Naive thymus-derived CD4-positive, alpha-beta T cell (primary cell): Measurements from ENCODE around the gene LRRC8D. TPM values are rescaled to one million over a fixed set of nuclear protein-coding genes. Genes with fewer than 3 reads are reported as not detected.

Source experiments
- ATAC-seq: fragments of 150-1000 bp; cut with Tn5 transposase; 2 replicates; pipeline ENCODE4 v1.10.0; 2021; ENCODE audit warnings: mild to moderate bottlenecking, moderate library complexity
- CTCF ChIA-PET: fragments of 350-600 bp; sonication (Branson Sonifier 250); formaldehyde crosslinking; loops from one replicate; lab custom pipeline; 2021; ENCODE audit warnings: antibody characterized with exemption; lab: Charles Lee
- POLR2A ChIA-PET: fragments of 350-600 bp; sonication (Branson Sonifier 250); formaldehyde crosslinking; loops from one replicate; lab custom pipeline; 2021; ENCODE audit warnings: antibody characterized with exemption, inconsistent platforms; lab: Charles Lee
- DNase-seq, 9 donors: peaks; one replicate each; pipeline versions ENCODE4 v3.0.0 to v3.0.0-alpha.2; 2020 to 2022; ENCODE audit warnings: mixed read lengths in 1 of 9
- H3K27ac ChIP-seq: one replicate; pipeline ENCODE4 v1.7.0; 2013; ENCODE audit warnings: mild to moderate bottlenecking, low read depth, low read length, moderate library complexity
- H3K27me3 ChIP-seq, 2 donors: one replicate each; pipeline ENCODE4 v1.7.0; 2013; ENCODE audit warnings: low read length in 2 of 2, mild to moderate bottlenecking in 2 of 2, moderate library complexity in 2 of 2; ENCODE audit not compliant: control insufficient read depth in 2 of 2, insufficient read depth in 2 of 2
- H3K36me3 ChIP-seq, 3 experiments: 1 replicate in 2 of 3; 2 replicates in 1 of 3; pipeline ENCODE4 v1.7.0; 2013; ENCODE audit warnings: low read length in 3 of 3, mild to moderate bottlenecking in 3 of 3, moderate library complexity in 1 of 3; ENCODE audit not compliant: insufficient read depth in 3 of 3, control insufficient read depth in 2 of 3
- H3K4me1 ChIP-seq, 2 donors: one replicate each; pipeline ENCODE4 v1.7.0; 2013; ENCODE audit warnings: low read length in 2 of 2, mild to moderate bottlenecking in 2 of 2, moderate library complexity in 1 of 2; ENCODE audit not compliant: control insufficient read depth in 2 of 2, insufficient read depth in 2 of 2
- H3K4me3 ChIP-seq: 2 replicates; pipeline ENCODE4 v1.7.0; 2013; ENCODE audit warnings: mild to moderate bottlenecking, low read length
- H3K9me3 ChIP-seq, 3 experiments: 1 replicate in 2 of 3; 2 replicates in 1 of 3; pipeline ENCODE4 v1.7.0; 2013; ENCODE audit warnings: low read length in 3 of 3; ENCODE audit not compliant: control insufficient read depth in 2 of 3
- H3K27ac Mint-ChIP-seq, 9 donors: one replicate each; pipeline ENCODE4 v1.8.0; 2020 to 2022; ENCODE audit warnings: mixed read lengths in 9 of 9, mild to moderate bottlenecking in 8 of 9, moderate library complexity in 5 of 9, inconsistent platforms in 2 of 9
- H3K27me3 Mint-ChIP-seq, 5 donors: one replicate each; pipeline ENCODE4 v1.8.0; 2021 to 2022; ENCODE audit warnings: mixed read lengths in 5 of 5, mild to moderate bottlenecking in 1 of 5
- H3K36me3 Mint-ChIP-seq, 5 donors: one replicate each; pipeline ENCODE4 v1.8.0; 2020 to 2022; ENCODE audit warnings: mixed read lengths in 5 of 5, mild to moderate bottlenecking in 3 of 5, inconsistent platforms in 1 of 5
- H3K4me1 Mint-ChIP-seq, 7 donors: one replicate each; pipeline ENCODE4 v1.8.0; 2020 to 2022; ENCODE audit warnings: mixed read lengths in 7 of 7, mild to moderate bottlenecking in 3 of 7, inconsistent platforms in 1 of 7
- H3K4me3 Mint-ChIP-seq, 10 donors: one replicate each; pipeline ENCODE4 v1.8.0; 2020 to 2022; ENCODE audit warnings: mild to moderate bottlenecking in 10 of 10, mixed read lengths in 10 of 10, moderate library complexity in 6 of 10, inconsistent platforms in 2 of 10
- H3K9me3 Mint-ChIP-seq, 11 donors: one replicate each; pipeline ENCODE4 v1.8.0; 2020 to 2022; ENCODE audit warnings: mixed read lengths in 11 of 11, mild to moderate bottlenecking in 4 of 11, inconsistent platforms in 1 of 11, moderate library complexity in 1 of 11
- intact Hi-C, 2 donors: fragments of 100-400 bp; cut with micrococcal nuclease; formaldehyde crosslinking; loops; one replicate each; pipeline ENCODE4 v1.15.1; 2023
- polyA plus RNA-seq, 2 donors: library from polyadenylated mRNA; unstranded; fragments of 300-500 nt; fragmentation: Illumina TruSeq; gene quantifications; one replicate each; pipeline ENCODE4 v1.2.3, GENCODE V29; 2021
- total RNA-seq, 6 experiments: library from RNA in 5 of 6; stranded (reverse) in 5 of 6; gene quantifications; 1 replicate in 5 of 6; 2 replicates in 1 of 6; pipeline ENCODE4 v1.2.3 and lab custom pipeline; 2021 to 2026

Gene LRRC8D
- total and polyA plus RNA-seq, 7 experiments from 2014 or later, result 21.1 to 65.7 (median 38.9) TPM

- no peak overlapping the region for H3K4me3 ChIP-seq
- H3K27ac Mint-ChIP-seq, result peak overlapping the region in 2 of 9 donors; percentile 38 to 68
- ChIA-PET POLR2A (interaction anchor here (0.6 kb wide), 1 partner anchor 785 kb away, joined by 4 read pairs; no protein-coding TSS in a partner anchor), CTCF (interaction anchor here (0.6 to 1.2 kb wide), 2 partner anchors 9 to 467 kb away, joined by 3 read pairs; no protein-coding TSS in a partner anchor)
- DNase-seq, result no peak
- intact Hi-C loops, result no loop called here
- H3K4me1 ChIP-seq, result no peaks in the 10 kb centered on the region
- H3K9me3 Mint-ChIP-seq, result no peaks in the 10 kb centered on the region
- no peaks in the 10 kb centered on the region for H3K9me3 ChIP-seq
- no peak overlapping the region for H3K4me3 Mint-ChIP-seq
- H3K27ac ChIP-seq, result no peak overlapping the region
- H3K27me3 Mint-ChIP-seq, result no peaks in the 10 kb centered on the region
- peaks cover 0 to 35% (median 17%) of the 10 kb centered on the region in 5 donors for H3K36me3 Mint-ChIP-seq
- no peaks in the 10 kb centered on the region for H3K27me3 ChIP-seq
- peaks cover 29 to 59% (median 38%) of the 10 kb centered on the region in 7 donors for H3K4me1 Mint-ChIP-seq
- no peak for ATAC-seq
- no peaks in the 10 kb centered on the region for H3K36me3 ChIP-seq
Measured at GRCh38 chr1:89911191-89911991, 90.6 kb downstream of the LRRC8D start.

GRCh38 chr1:89912073-89912472 is 91.2 kb downstream of the LRRC8D start:
- Mint-ChIP-seq H3K9me3 (no peaks in the 10 kb centered on the region), H3K27ac (peak overlapping the region in 3 of 9 donors; percentile 38 to 68 (median 63)), H3K36me3 (peaks cover 0 to 35% (median 17%) of the 10 kb centered on the region in 5 donors), H3K4me3 (no peak overlapping the region), H3K27me3 (no peaks in the 10 kb centered on the region), H3K4me1 (peaks cover 25 to 53% (median 36%) of the 10 kb centered on the region in 7 donors)
- CTCF ChIA-PET, result interaction anchor here (0.6 to 1.2 kb wide), 2 partner anchors 8 to 467 kb away, joined by 3 read pairs; no protein-coding TSS in a partner anchor
- H3K27ac ChIP-seq, result no peak overlapping the region
- no peak for ATAC-seq
- POLR2A ChIA-PET, result no interaction called here
- H3K36me3 ChIP-seq, result no peaks in the 10 kb centered on the region
- no peaks in the 10 kb centered on the region for H3K9me3 ChIP-seq
- H3K27me3 ChIP-seq, result no peaks in the 10 kb centered on the region
- no peak overlapping the region for H3K4me3 ChIP-seq
- intact Hi-C loops, result no loop called here
- DNase-seq, result no peak
- H3K4me1 ChIP-seq, result no peaks in the 10 kb centered on the region

GRCh38 chr1:89913353-89914095 is 92.7 kb downstream of the LRRC8D start:
- no peaks in the 10 kb centered on the region for H3K4me1 ChIP-seq
- H3K9me3 ChIP-seq, result no peaks in the 10 kb centered on the region
- intact Hi-C loops, result no loop called here
- ATAC-seq (no peak), DNase-seq (no peak)
- H3K36me3 ChIP-seq, result no peaks in the 10 kb centered on the region
- H3K27me3 ChIP-seq, result no peaks in the 10 kb centered on the region
- no peak overlapping the region for H3K27ac Mint-ChIP-seq
- peaks cover 13 to 51% (median 32%) of the 10 kb centered on the region in 7 donors for H3K4me1 Mint-ChIP-seq
- peaks cover 4 to 41% (median 17%) of the 10 kb centered on the region in 5 donors for H3K36me3 Mint-ChIP-seq
- POLR2A ChIA-PET, result no interaction called here
- no peak overlapping the region for H3K4me3 Mint-ChIP-seq
- no peaks in the 10 kb centered on the region for H3K27me3 Mint-ChIP-seq
- H3K27ac ChIP-seq, result no peak overlapping the region
- H3K9me3 Mint-ChIP-seq, result no peaks in the 10 kb centered on the region
- no peak overlapping the region for H3K4me3 ChIP-seq
- CTCF ChIA-PET, result no interaction called here

- peaks cover 4 to 37% (median 10%) of the 10 kb centered on the region in 5 donors for H3K36me3 Mint-ChIP-seq
- Histone ChIP-seq H3K36me3 (no peaks in the 10 kb centered on the region), H3K27me3 (no peaks in the 10 kb centered on the region), H3K9me3 (no peaks in the 10 kb centered on the region), H3K27ac (no peak overlapping the region), H3K4me3 (no peak overlapping the region), H3K4me1 (no peaks in the 10 kb centered on the region)
- intact Hi-C loops, result no loop called here
- no peaks in the 10 kb centered on the region for H3K9me3 Mint-ChIP-seq
- H3K4me1 Mint-ChIP-seq, result peaks cover 10 to 37% (median 17%) of the 10 kb centered on the region in 7 donors
- ChIA-PET POLR2A (no interaction called here), CTCF (no interaction called here)
- ATAC-seq (no peak), DNase-seq (no peak)
- H3K27me3 Mint-ChIP-seq, result no peaks in the 10 kb centered on the region
- no peak overlapping the region for H3K4me3 Mint-ChIP-seq
- H3K27ac Mint-ChIP-seq, result peak overlapping the region in 2 of 9 donors; percentile 1 to 79
Measured at GRCh38 chr1:89917353-89917752, 96.5 kb downstream of the LRRC8D start.

- Histone ChIP-seq H3K4me1 (no peaks in the 10 kb centered on the region), H3K36me3 (no peaks in the 10 kb centered on the region), H3K27me3 (no peaks in the 10 kb centered on the region), H3K4me3 (no peak overlapping the region), H3K9me3 (no peaks in the 10 kb centered on the region), H3K27ac (no peak overlapping the region)
- H3K27ac Mint-ChIP-seq, result peak overlapping the region in 1 of 9 donors; percentile 48
- POLR2A ChIA-PET, result interaction anchor here (0.7 kb wide), 1 partner anchor 75 kb away, joined by 5 read pairs; no protein-coding TSS in a partner anchor
- intact Hi-C loops, result no loop called here
- peaks cover 5 to 31% (median 12%) of the 10 kb centered on the region in 7 donors for H3K4me1 Mint-ChIP-seq
- H3K4me3 Mint-ChIP-seq, result no peak overlapping the region
- no peak for DNase-seq
- CTCF ChIA-PET, result no interaction called here
- ATAC-seq, result no peak
- no peaks in the 10 kb centered on the region for H3K27me3 Mint-ChIP-seq
- peaks cover 0 to 1% (median 0%) of the 10 kb centered on the region in 11 donors for H3K9me3 Mint-ChIP-seq
- H3K36me3 Mint-ChIP-seq, result peaks cover 5 to 39% (median 13%) of the 10 kb centered on the region in 5 donors
Measured at GRCh38 chr1:89918127-89918793, 97.4 kb downstream of the LRRC8D start.

GRCh38 chr1:89918794-89919155 is 97.9 kb downstream of the LRRC8D start:
- Histone ChIP-seq H3K9me3 (no peaks in the 10 kb centered on the region), H3K4me3 (no peak overlapping the region), H3K4me1 (no peaks in the 10 kb centered on the region), H3K27ac (no peak overlapping the region), H3K36me3 (no peaks in the 10 kb centered on the region), H3K27me3 (no peaks in the 10 kb centered on the region)
- Mint-ChIP-seq H3K27ac (peak overlapping the region in 1 of 9 donors; percentile 48), H3K4me3 (no peak overlapping the region), H3K4me1 (peaks cover 5 to 27% (median 12%) of the 10 kb centered on the region in 7 donors), H3K36me3 (peaks cover 10 to 42% (median 18%) of the 10 kb centered on the region in 5 donors), H3K27me3 (no peaks in the 10 kb centered on the region), H3K9me3 (peaks cover 0 to 7% (median 3%) of the 10 kb centered on the region in 11 donors)
- ATAC-seq (no peak), DNase-seq (no peak)
- CTCF ChIA-PET, result no interaction called here
- intact Hi-C loops, result no loop called here
- POLR2A ChIA-PET, result interaction anchor here (1.1 kb wide), 1 partner anchor 10 kb away, joined by 3 read pairs; no protein-coding TSS in a partner anchor
